C4-2B (cell line): Measurements from ENCODE around the gene RYK.

Source experiments
- ZFX ChIP-seq: fragments of 450-650 bp; IDR thresholded peaks from 2 replicates; pipeline ENCODE4 v1.6.1; 2017
- TF ChIP-seq, protein P1 (sequence below): fragments of 450-650 bp; conservative IDR thresholded peaks from 2 replicates; pipeline ENCODE4 v1.5.1; 2017; ENCODE audit warnings: mild to moderate bottlenecking

DNA sequence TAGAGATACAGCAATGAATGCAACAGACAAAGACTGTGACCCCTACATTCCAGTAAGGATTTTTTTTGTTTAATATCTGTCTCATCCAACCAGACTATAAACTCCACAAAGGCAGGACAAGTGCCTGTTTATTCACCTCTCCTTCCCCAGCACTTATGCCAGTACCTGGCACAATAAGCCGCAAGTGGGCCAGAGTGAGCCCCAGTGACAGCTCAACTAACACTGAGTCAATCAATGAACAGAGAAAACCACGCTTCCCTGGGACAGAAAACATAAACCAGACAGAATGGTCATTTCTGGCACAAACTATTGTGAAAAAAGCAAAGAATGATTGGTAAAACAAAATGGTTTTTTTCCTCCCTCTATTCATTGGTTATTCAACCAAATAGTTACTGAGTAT lies 52.2 kb downstream of the RYK start:
- TF ChIP-seq, protein P1, sequence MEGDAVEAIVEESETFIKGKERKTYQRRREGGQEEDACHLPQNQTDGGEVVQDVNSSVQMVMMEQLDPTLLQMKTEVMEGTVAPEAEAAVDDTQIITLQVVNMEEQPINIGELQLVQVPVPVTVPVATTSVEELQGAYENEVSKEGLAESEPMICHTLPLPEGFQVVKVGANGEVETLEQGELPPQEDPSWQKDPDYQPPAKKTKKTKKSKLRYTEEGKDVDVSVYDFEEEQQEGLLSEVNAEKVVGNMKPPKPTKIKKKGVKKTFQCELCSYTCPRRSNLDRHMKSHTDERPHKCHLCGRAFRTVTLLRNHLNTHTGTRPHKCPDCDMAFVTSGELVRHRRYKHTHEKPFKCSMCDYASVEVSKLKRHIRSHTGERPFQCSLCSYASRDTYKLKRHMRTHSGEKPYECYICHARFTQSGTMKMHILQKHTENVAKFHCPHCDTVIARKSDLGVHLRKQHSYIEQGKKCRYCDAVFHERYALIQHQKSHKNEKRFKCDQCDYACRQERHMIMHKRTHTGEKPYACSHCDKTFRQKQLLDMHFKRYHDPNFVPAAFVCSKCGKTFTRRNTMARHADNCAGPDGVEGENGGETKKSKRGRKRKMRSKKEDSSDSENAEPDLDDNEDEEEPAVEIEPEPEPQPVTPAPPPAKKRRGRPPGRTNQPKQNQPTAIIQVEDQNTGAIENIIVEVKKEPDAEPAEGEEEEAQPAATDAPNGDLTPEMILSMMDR = no peak
- no peak for TF ChIP-seq ZFX
